HEK293T (cell line): ENCODE data around the gene SMIM45.

ENCODE experiments used
- PKNOX1 ChIP-seq: fragments of 450-650 bp; IDR thresholded peaks from 2 replicates; pipeline ENCODE4 v1.6.1; 2016
- TARDBP ChIP-seq: fragments of 450-650 bp; IDR thresholded peaks from 2 replicates; pipeline ENCODE4 v1.6.1; 2016

GRCh38 chr22:41966607-41967240 lies 14.8 kb downstream of the SMIM45 start:
- TF ChIP-seq PKNOX1, result no peak
- no peak for TF ChIP-seq TARDBP
